HL-60 (cell line): ENCODE measurements around the gene WDR91.

Source experiments
- POLR2AphosphoS5 ChIP-seq: IDR thresholded peaks from 2 replicates; pipeline ENCODE4 v1.6.1; 2012; ENCODE audit warnings: low read depth
- REST ChIP-seq: IDR thresholded peaks from 2 replicates; pipeline ENCODE4 v1.6.1; 2012; ENCODE audit warnings: low read depth; ENCODE audit not compliant: insufficient replicate concordance
- TF ChIP-seq, protein P1 (sequence below): IDR thresholded peaks from one replicate; pipeline ENCODE4 v1.5.1; 2011; ENCODE audit warnings: low read length, control low read depth, inconsistent platforms; ENCODE audit not compliant: insufficient read depth

- TF ChIP-seq, protein P1, sequence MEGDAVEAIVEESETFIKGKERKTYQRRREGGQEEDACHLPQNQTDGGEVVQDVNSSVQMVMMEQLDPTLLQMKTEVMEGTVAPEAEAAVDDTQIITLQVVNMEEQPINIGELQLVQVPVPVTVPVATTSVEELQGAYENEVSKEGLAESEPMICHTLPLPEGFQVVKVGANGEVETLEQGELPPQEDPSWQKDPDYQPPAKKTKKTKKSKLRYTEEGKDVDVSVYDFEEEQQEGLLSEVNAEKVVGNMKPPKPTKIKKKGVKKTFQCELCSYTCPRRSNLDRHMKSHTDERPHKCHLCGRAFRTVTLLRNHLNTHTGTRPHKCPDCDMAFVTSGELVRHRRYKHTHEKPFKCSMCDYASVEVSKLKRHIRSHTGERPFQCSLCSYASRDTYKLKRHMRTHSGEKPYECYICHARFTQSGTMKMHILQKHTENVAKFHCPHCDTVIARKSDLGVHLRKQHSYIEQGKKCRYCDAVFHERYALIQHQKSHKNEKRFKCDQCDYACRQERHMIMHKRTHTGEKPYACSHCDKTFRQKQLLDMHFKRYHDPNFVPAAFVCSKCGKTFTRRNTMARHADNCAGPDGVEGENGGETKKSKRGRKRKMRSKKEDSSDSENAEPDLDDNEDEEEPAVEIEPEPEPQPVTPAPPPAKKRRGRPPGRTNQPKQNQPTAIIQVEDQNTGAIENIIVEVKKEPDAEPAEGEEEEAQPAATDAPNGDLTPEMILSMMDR: no peak
- no peak for TF ChIP-seq POLR2AphosphoS5
- no peak for TF ChIP-seq REST
These were observed 10.4 kb downstream of the WDR91 start for GRCh38 chr7:135200821-135201331.
